ENCODE measurements around the gene ADAMTSL5. TPM values are rescaled to one million over a fixed set of nuclear protein-coding genes. Genes with fewer than 3 reads are reported as not detected.

The ADAMTSL5 gene
- total RNA-seq, 1 experiment from 2014 or later: 2.6 TPM

DNA sequence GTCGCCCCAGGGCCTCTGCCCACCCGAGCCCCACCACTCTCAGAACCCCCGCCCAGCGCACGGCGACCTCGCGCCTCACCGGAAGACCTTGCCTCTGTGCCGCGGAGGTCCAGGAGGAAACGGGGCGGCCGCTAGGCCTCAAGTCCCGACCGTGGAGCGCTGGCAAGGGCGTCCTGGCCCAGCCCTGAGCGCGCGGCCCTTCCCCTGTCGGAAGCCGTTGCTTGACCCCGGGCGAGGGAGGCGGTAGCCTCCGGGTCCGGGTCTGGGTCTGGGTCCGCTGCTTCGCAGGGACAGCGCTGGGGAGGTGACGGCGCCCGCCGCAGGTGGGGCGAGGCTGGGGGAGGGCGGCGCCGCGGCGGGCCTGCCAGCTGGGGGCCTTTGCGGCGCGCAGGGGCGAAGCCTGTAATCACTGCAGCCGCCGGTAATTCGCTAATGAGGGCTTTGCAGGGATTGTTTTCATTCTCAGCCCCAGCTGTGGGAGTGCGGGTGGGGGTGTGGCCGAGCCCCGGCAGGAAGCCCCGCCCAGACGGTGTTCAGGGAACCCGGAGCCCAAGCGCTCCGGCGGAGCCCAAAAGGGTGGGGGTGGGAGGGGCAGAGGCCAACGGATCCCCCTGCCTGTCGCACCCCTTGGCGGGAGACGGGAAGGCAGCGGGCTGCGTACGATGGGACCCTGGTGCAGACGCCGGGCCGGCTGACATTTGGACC is 42.4 kb downstream of the ADAMTSL5 start:
- peaks cover 4% of the 10 kb centered on the region; the same call in 1 of the 2 replicates for H3K9me3 ChIP-seq (replicated peaks)
- no peak overlapping the region for H3K27ac ChIP-seq
- H3K4me1 ChIP-seq (replicated peaks): peaks cover 34% of the 10 kb centered on the region
- peaks cover 62% of the 10 kb centered on the region for H3K27me3 ChIP-seq (replicated peaks)
- H3K4me3 ChIP-seq: no peak overlapping the region
- DNase-seq (ENCODE audit: low read depth in 1 of 2, low spot score in 2 of 2): no peak
- peaks cover 12% of the 10 kb centered on the region; the same call in 1 of the 2 replicates for H3K36me3 ChIP-seq

DNA sequence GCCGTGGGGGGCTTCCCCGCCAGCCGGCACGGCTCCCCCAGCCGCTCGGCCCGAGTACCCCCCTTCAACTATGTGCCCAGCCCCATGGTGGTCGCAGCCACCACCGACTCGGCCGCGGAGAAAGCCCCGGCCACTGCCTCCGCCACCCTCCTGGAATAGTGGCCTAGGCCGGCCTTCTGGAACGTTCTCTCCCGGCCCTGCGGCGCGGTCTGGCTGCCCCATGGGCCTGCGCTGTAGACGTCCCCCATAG is 42.8 kb downstream of the ADAMTSL5 start:
- H3K27ac ChIP-seq: no peak overlapping the region
- H3K9me3 ChIP-seq (replicated peaks): peaks cover 4% of the 10 kb centered on the region; the same call in 1 of the 2 replicates
- DNase-seq (ENCODE audit: low read depth in 1 of 2, low spot score in 2 of 2): no peak
- peaks cover 34% of the 10 kb centered on the region for H3K4me1 ChIP-seq (replicated peaks)
- H3K36me3 ChIP-seq: peaks cover 11% of the 10 kb centered on the region; the same call in 1 of the 2 replicates
- no peak overlapping the region for H3K4me3 ChIP-seq
- peaks cover 62% of the 10 kb centered on the region for H3K27me3 ChIP-seq (replicated peaks)

DNA sequence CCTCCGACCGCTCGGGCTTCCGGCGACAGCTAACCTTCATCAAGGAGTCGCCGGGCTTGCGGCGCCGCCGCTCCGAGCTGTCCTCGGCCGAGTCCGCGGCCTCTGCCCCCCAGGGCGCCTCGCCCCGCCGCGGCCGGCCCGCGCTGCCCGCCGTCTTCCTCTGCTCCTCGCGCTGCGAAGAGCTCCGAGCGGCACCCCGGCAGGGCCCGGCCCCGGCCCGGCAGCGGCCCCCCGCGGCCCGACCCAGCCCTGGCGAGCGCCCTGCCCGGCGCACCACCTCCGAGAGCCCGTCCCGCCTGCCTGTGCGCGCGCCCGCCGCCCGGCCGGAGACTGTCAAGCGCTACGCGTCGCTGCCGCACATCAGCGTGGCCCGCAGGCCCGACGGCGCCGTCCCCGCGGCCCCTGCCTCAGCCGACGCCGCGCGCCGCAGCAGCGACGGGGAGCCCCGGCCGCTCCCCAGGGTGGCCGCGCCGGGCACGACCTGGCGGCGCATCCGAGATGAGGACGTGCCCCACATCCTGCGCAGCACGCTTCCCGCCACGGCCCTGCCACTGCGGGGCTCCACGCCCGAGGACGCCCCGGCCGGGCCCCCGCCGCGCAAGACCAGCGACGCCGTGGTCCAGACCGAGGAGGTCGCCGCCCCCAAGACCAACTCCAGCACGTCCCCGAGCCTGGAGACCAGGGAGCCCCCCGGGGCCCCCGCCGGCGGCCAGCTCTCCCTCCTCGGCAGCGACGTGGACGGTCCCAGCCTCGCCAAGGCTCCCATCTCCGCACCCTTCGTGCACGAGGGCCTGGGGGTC is 43.4 kb downstream of the ADAMTSL5 start:
- Histone ChIP-seq H3K4me3 (peak overlapping the region; percentile 11; the same call in 1 of the 2 replicates), H3K4me1 (replicated peaks) (peaks cover 34% of the 10 kb centered on the region), H3K27ac (no peak overlapping the region), H3K9me3 (replicated peaks) (peaks cover 4% of the 10 kb centered on the region; the same call in 1 of the 2 replicates), H3K27me3 (replicated peaks) (peaks cover 62% of the 10 kb centered on the region), H3K36me3 (peaks cover 6% of the 10 kb centered on the region; the same call in 1 of the 2 replicates)
- DNase-seq (ENCODE audit: low read depth in 1 of 2, low spot score in 2 of 2): no peak

DNA sequence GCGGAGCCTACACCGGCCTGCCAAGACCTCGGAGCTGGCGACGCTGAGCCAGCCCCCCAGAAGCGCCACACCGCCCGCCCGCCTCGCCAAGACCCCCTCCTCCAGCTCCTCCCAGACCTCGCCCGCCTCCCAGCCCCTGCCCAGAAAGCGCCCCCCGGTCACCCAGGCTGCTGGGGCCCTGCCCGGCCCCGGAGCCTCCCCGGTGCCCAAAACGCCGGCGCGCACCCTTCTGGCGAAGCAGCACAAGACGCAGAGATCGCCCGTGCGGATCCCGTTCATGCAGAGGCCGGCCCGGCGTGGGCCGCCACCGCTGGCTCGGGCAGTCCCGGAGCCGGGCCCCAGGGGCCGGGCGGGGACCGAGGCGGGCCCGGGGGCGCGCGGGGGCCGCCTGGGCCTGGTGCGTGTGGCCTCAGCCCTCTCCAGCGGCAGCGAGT is 44.0 kb downstream of the ADAMTSL5 start:
- peaks cover 34% of the 10 kb centered on the region for H3K4me1 ChIP-seq (replicated peaks)
- H3K4me3 ChIP-seq: peak overlapping the region; percentile 11; the same call in 1 of the 2 replicates
- peaks cover 62% of the 10 kb centered on the region for H3K27me3 ChIP-seq (replicated peaks)
- no peak for DNase-seq (ENCODE audit: low read depth in 1 of 2, low spot score in 2 of 2)
- H3K9me3 ChIP-seq (replicated peaks): peaks cover 4% of the 10 kb centered on the region; the same call in 1 of the 2 replicates
- H3K36me3 ChIP-seq: 0 out of 2 replicates have a peak, but pooled peaks cover 3% of the 10 kb centered on the region
- H3K27ac ChIP-seq: no peak overlapping the region

DNA sequence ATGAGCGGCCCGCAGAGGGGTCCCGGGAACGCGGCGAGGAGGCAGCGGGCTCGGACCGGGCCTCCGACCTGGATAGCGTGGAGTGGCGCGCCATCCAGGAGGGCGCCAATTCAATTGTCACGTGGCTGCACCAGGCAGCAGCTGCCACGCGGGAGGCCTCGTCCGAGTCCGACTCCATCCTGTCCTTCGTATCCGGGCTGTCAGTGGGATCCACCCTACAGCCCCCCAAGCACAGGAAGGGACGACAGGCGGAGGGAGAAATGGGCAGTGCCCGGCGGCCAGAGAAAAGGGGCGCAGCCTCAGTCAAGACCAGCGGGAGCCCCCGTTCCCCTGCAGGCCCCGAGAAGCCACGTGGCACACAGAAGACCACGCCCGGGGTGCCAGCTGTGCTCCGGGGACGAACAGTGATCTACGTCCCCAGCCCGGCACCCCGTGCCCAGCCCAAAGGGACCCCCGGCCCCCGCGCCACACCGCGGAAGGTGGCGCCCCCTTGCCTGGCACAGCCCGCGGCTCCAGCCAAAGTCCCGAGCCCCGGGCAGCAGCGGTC is 44.5 kb downstream of the ADAMTSL5 start:
- H3K27me3 ChIP-seq (replicated peaks): peaks cover 62% of the 10 kb centered on the region
- no peak overlapping the region for H3K27ac ChIP-seq
- peaks cover 4% of the 10 kb centered on the region; the same call in 1 of the 2 replicates for H3K9me3 ChIP-seq (replicated peaks)
- H3K4me1 ChIP-seq (replicated peaks): peaks cover 34% of the 10 kb centered on the region
- 0 out of 2 replicates have a peak, but pooled peaks cover 3% of the 10 kb centered on the region for H3K36me3 ChIP-seq
- DNase-seq (ENCODE audit: low read depth in 1 of 2, low spot score in 2 of 2): no peak
- no peak overlapping the region for H3K4me3 ChIP-seq

DNA sequence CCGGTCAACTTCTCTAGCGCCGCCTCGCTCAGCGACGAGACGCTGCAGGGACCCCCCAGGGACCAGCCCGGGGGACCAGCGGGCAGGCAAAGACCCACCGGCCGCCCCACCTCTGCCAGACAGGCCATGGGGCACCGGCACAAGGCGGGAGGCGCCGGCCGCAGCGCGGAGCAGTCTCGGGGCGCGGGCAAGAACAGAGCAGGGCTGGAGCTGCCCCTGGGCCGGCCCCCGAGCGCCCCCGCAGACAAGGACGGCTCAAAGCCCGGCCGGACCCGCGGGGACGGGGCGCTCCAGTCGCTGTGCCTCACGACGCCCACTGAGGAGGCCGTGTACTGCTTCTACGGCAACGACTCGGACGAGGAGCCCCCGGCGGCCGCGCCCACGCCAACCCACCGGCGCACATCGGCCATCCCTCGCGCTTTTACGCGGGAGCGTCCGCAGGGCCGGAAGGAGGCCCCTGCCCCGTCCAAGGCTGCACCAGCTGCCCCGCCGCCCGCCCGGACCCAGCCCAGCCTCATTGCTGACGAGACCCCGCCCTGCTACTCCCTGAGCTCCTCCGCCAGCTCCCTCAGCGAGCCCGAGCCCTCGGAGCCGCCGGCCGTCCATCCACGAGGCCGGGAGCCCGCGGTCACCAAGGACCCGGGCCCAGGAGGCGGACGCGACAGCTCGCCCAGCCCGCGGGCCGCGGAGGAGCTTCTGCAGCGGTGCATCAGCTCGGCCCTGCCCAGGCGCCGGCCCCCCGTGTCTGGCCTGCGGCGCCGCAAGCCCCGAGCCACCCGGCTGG is 45.1 kb downstream of the ADAMTSL5 start:
- H3K27me3 ChIP-seq (replicated peaks): peaks cover 59% of the 10 kb centered on the region
- DNase-seq (ENCODE audit: low read depth in 1 of 2, low spot score in 2 of 2): no peak
- H3K4me1 ChIP-seq (replicated peaks): peaks cover 34% of the 10 kb centered on the region
- peaks cover 4% of the 10 kb centered on the region; the same call in 1 of the 2 replicates for H3K9me3 ChIP-seq (replicated peaks)
- no peak overlapping the region for H3K27ac ChIP-seq
- no peak overlapping the region for H3K4me3 ChIP-seq
- H3K36me3 ChIP-seq: 0 out of 2 replicates have a peak, but pooled peaks cover 3% of the 10 kb centered on the region

DNA sequence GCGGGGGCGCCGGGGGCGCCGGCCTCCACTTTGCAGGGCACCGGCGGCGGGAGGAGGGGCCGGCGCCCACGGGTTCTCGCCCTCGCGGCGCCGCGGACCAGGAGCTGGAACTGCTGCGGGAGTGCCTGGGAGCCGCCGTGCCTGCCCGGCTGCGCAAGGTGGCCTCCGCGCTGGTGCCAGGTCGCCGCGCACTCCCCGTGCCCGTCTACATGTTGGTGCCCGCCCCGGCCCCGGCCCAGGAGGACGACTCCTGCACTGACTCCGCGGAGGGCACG is 45.7 kb downstream of the ADAMTSL5 start:
- Histone ChIP-seq H3K27ac (no peak overlapping the region), H3K4me1 (replicated peaks) (peaks cover 34% of the 10 kb centered on the region), H3K36me3 (0 out of 2 replicates have a peak, but pooled peaks cover 3% of the 10 kb centered on the region), H3K9me3 (replicated peaks) (peaks cover 4% of the 10 kb centered on the region; the same call in 1 of the 2 replicates), H3K4me3 (no peak overlapping the region), H3K27me3 (replicated peaks) (peaks cover 54% of the 10 kb centered on the region)
- no peak for DNase-seq (ENCODE audit: low read depth in 1 of 2, low spot score in 2 of 2)

DNA sequence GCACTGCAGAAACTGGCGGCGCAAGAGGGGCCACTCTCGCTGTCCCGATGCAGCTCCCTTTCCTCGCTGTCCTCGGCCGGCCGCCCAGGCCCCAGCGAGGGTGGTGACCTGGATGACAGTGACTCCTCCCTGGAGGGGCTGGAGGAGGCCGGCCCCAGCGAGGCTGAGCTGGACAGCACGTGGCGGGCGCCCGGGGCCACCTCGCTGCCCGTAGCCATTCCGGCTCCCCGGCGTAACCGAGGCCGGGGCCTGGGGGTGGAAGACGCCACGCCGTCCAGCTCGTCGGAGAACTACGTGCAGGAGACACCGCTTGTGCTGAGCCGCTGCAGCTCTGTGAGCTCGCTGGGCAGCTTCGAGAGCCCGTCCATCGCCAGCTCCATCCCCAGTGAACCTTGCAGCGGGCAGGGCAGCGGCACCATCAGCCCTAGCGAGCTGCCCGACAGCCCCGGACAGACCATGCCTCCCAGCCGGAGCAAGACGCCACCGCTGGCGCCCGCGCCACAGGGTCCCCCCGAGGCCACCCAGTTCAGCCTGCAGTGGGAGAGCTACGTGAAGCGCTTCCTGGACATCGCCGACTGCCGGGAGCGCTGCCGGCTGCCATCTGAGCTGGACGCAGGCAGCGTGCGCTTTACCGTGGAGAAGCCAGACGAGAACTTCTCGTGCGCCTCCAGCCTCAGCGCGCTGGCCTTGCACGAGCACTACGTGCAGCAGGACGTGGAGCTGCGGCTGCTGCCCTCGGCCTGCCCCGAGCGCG is 46.2 kb downstream of the ADAMTSL5 start:
- peaks cover 34% of the 10 kb centered on the region for H3K4me1 ChIP-seq (replicated peaks)
- peaks cover 4% of the 10 kb centered on the region; the same call in 1 of the 2 replicates for H3K9me3 ChIP-seq (replicated peaks)
- H3K4me3 ChIP-seq: no peak overlapping the region
- DNase-seq (ENCODE audit: low read depth in 1 of 2, low spot score in 2 of 2): no peak
- 0 out of 2 replicates have a peak, but pooled peaks cover 3% of the 10 kb centered on the region for H3K36me3 ChIP-seq
- H3K27me3 ChIP-seq (replicated peaks): peaks cover 49% of the 10 kb centered on the region
- H3K27ac ChIP-seq: no peak overlapping the region

DNA sequence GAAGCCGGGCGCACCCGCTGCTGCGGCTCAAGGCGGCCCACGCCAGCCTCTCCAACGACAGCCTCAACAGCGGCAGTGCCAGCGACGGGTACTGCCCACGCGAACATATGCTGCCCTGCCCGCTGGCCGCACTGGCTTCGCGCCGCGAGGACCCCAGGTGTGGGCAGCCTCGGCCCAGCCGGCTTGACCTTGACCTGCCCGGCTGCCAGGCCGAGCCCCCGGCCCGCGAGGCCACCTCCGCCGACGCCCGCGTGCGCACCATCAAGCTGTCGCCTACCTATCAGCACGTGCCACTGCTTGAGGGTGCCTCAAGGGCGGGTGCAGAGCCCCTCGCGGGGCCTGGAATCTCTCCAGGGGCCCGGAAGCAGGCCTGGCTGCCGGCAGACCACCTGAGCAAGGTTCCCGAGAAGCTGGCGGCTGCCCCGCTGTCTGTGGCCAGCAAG is 46.8 kb downstream of the ADAMTSL5 start:
- H3K27me3 ChIP-seq (replicated peaks): peaks cover 43% of the 10 kb centered on the region
- no peak overlapping the region for H3K27ac ChIP-seq
- no peak overlapping the region for H3K4me3 ChIP-seq
- H3K9me3 ChIP-seq (replicated peaks): peaks cover 4% of the 10 kb centered on the region; the same call in 1 of the 2 replicates
- peaks cover 32% of the 10 kb centered on the region for H3K4me1 ChIP-seq (replicated peaks)
- 0 out of 2 replicates have a peak, but pooled peaks cover 3% of the 10 kb centered on the region for H3K36me3 ChIP-seq
- no peak for DNase-seq (ENCODE audit: low read depth in 1 of 2, low spot score in 2 of 2)

DNA sequence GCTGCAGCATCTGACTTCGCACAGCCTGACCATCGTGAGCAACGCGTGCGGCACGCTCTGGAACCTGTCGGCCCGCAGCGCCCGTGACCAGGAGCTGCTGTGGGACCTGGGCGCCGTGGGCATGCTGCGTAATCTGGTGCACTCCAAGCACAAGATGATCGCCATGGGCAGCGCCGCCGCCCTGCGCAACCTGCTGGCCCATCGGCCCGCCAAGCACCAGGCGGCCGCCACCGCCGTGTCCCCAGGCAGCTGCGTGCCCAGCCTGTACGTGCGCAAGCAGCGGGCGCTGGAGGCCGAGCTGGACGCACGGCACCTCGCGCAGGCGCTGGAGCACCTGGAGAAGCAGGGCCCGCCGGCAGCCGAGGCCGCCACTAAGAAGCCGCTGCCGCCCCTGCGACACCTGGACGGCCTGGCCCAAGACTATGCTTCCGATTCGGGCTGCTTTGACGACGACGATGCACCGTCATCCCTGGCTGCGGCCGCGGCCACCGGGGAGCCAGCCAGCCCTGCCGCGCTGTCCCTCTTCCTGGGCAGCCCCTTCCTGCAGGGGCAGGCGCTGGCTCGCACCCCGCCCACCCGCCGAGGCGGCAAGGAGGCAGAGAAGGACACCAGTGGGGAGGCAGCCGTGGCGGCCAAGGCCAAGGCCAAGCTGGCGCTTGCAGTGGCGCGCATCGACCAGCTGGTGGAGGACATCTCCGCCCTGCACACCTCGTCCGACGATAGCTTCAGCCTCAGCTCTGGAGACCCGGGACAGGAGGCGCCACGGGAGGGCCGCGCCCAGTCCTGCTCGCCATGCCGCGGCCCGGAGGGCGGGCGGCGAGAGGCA is 47.4 kb downstream of the ADAMTSL5 start:
- H3K27me3 ChIP-seq (replicated peaks): peaks cover 37% of the 10 kb centered on the region
- no peak overlapping the region for H3K4me3 ChIP-seq
- H3K27ac ChIP-seq: no peak overlapping the region
- peaks cover 2% of the 10 kb centered on the region; the same call in 1 of the 2 replicates for H3K9me3 ChIP-seq (replicated peaks)
- H3K4me1 ChIP-seq (replicated peaks): peaks cover 25% of the 10 kb centered on the region
- H3K36me3 ChIP-seq: peaks cover 8% of the 10 kb centered on the region; the same call in 1 of the 2 replicates
- DNase-seq (ENCODE audit: low read depth in 1 of 2, low spot score in 2 of 2): no peak

DNA sequence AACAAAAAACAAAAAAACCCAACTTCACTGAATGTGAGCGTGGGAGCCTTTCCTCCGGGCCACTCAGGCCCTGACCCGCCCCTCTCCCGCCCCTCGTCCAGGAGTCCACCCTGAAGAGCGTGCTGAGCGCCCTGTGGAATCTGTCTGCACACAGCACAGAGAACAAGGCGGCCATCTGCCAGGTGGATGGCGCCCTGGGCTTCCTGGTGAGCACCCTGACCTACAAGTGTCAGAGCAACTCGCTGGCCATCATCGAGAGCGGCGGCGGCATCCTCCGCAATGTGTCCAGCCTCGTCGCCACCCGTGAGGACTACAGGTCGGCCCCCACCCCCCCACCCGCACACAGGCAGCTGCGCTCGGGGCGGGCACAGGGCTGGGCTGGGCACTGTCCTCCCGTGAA is 51.0 kb downstream of the ADAMTSL5 start:
- Histone ChIP-seq H3K27ac (no peak overlapping the region), H3K9me3 (replicated peaks) (no peaks in the 10 kb centered on the region), H3K4me1 (replicated peaks) (peaks cover 4% of the 10 kb centered on the region), H3K36me3 (peaks cover 8% of the 10 kb centered on the region; the same call in 1 of the 2 replicates), H3K27me3 (replicated peaks) (peaks cover 16% of the 10 kb centered on the region), H3K4me3 (no peak overlapping the region)
- no peak for DNase-seq (ENCODE audit: low read depth in 1 of 2, low spot score in 2 of 2)

All from SJSA1 (cell line).